Liver (tissue), 3 donors: ENCODE data around the gene TOM1L2.

Experiments
- GABPA ChIP-seq, 2 donors: IDR thresholded peaks in 1 of 2; conservative IDR thresholded peaks in 1 of 2; 2 replicates each; pipeline ENCODE4 v1.6.1; 2016; ENCODE audit warnings: antibody characterized with exemption in 2 of 2, mild to moderate bottlenecking in 1 of 2, moderate library complexity in 1 of 2
- TF ChIP-seq, protein P1 (sequence below): fragments of 150-350 bp; IDR thresholded peaks from 2 replicates; pipeline ENCODE4 v1.5.1; 2017; ENCODE audit warnings: improper control_type of control experiment, low read depth, low read length; ENCODE audit not compliant: missing input control
- TF ChIP-seq, protein P2 (sequence below): IDR thresholded peaks from 2 replicates; pipeline ENCODE4 v1.6.1; 2016; ENCODE audit warnings: antibody characterized with exemption, mild to moderate bottlenecking
- donor health status: healthy.
- donor health status: healthy.

DNA sequence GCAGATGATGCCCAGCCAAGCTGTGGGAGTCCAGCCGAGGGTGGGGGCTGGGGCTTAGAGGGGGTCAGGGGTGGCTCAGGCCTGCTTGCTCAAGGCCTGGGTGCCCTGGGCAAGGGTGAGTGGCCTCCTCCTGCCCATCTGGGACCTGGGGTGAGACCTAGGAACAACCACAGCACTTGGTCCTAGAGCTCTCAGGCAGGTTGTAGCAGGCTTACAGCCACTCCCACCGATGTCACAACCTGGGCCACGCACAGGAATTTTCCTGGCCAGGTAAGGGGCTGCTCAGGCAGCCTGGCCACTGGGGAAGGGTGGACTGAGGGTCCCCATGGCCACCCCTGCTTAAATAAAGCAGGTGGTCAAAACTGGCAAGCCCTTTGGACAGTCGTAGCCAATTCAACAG is 129.1 kb downstream of the TOM1L2 start:
- TF ChIP-seq, protein P1, sequence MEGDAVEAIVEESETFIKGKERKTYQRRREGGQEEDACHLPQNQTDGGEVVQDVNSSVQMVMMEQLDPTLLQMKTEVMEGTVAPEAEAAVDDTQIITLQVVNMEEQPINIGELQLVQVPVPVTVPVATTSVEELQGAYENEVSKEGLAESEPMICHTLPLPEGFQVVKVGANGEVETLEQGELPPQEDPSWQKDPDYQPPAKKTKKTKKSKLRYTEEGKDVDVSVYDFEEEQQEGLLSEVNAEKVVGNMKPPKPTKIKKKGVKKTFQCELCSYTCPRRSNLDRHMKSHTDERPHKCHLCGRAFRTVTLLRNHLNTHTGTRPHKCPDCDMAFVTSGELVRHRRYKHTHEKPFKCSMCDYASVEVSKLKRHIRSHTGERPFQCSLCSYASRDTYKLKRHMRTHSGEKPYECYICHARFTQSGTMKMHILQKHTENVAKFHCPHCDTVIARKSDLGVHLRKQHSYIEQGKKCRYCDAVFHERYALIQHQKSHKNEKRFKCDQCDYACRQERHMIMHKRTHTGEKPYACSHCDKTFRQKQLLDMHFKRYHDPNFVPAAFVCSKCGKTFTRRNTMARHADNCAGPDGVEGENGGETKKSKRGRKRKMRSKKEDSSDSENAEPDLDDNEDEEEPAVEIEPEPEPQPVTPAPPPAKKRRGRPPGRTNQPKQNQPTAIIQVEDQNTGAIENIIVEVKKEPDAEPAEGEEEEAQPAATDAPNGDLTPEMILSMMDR, result no peak
- TF ChIP-seq, protein P2, sequence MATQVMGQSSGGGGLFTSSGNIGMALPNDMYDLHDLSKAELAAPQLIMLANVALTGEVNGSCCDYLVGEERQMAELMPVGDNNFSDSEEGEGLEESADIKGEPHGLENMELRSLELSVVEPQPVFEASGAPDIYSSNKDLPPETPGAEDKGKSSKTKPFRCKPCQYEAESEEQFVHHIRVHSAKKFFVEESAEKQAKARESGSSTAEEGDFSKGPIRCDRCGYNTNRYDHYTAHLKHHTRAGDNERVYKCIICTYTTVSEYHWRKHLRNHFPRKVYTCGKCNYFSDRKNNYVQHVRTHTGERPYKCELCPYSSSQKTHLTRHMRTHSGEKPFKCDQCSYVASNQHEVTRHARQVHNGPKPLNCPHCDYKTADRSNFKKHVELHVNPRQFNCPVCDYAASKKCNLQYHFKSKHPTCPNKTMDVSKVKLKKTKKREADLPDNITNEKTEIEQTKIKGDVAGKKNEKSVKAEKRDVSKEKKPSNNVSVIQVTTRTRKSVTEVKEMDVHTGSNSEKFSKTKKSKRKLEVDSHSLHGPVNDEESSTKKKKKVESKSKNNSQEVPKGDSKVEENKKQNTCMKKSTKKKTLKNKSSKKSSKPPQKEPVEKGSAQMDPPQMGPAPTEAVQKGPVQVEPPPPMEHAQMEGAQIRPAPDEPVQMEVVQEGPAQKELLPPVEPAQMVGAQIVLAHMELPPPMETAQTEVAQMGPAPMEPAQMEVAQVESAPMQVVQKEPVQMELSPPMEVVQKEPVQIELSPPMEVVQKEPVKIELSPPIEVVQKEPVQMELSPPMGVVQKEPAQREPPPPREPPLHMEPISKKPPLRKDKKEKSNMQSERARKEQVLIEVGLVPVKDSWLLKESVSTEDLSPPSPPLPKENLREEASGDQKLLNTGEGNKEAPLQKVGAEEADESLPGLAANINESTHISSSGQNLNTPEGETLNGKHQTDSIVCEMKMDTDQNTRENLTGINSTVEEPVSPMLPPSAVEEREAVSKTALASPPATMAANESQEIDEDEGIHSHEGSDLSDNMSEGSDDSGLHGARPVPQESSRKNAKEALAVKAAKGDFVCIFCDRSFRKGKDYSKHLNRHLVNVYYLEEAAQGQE, result no peak
- TF ChIP-seq GABPA (IDR thresholded peaks at IDR 0.05 in 1 of 2, conservative IDR thresholded peaks at IDR 0.05 in 1 of 2), result no peak
